Astrocyte (in vitro differentiated cells and primary cell): ENCODE results near the gene SMARCC2. TPM values are rescaled to one million over a fixed set of nuclear protein-coding genes. Genes with fewer than 3 reads are reported as not detected.

Source experiments
- DNase-seq: peaks from one replicate; pipeline ENCODE4 v3.0.0-alpha.2; 2010; ENCODE audit warnings: low read depth
- FAIRE-seq: peaks from 2 replicates; lab custom pipeline; 2011; peaks lifted over from hg19 to GRCh38; lab: Jason Lieb, UNC
- H2AFZ ChIP-seq: 2 replicates; pipeline ENCODE4 v1.6.0; 2012; ENCODE audit warnings: low read depth, low read length, inconsistent platforms
- H3K27ac ChIP-seq: 2 replicates; pipeline ENCODE4 v1.5.1; 2011; ENCODE audit warnings: low read depth, low read length, inconsistent platforms
- H3K27me3 ChIP-seq: 2 replicates; pipeline ENCODE4 v1.6.0; 2011; ENCODE audit warnings: low read length, inconsistent platforms; ENCODE audit not compliant: insufficient read depth
- H3K36me3 ChIP-seq: 2 replicates; pipeline ENCODE4 v1.5.1; 2011; ENCODE audit warnings: low read length, inconsistent platforms; ENCODE audit not compliant: insufficient read depth
- H3K4me1 ChIP-seq: 2 replicates; pipeline ENCODE4 v1.5.1; 2011; ENCODE audit warnings: low read length, inconsistent platforms; ENCODE audit not compliant: insufficient read depth
- H3K4me2 ChIP-seq: 2 replicates; pipeline ENCODE4 v1.6.0; 2012; ENCODE audit warnings: low read length, inconsistent platforms
- H3K4me3 ChIP-seq: 2 replicates; pipeline ENCODE4 v1.5.1; 2011; ENCODE audit warnings: low read depth, mild to moderate bottlenecking, low read length, inconsistent platforms; ENCODE audit not compliant: insufficient read depth
- H3K79me2 ChIP-seq: 2 replicates; pipeline ENCODE4 v1.6.0; 2012; ENCODE audit warnings: mild to moderate bottlenecking, low read length, inconsistent platforms; ENCODE audit not compliant: insufficient read depth
- H3K9ac ChIP-seq: 2 replicates; pipeline ENCODE4 v1.6.0; 2012; ENCODE audit warnings: mild to moderate bottlenecking, low read length, inconsistent platforms
- H3K9me3 ChIP-seq: 2 replicates; pipeline ENCODE4 v1.5.1; 2012; ENCODE audit warnings: low read depth, mild to moderate bottlenecking, low read length, inconsistent platforms; ENCODE audit not compliant: insufficient read depth
- H4K20me1 ChIP-seq: 2 replicates; pipeline ENCODE4 v1.6.0; 2012; ENCODE audit warnings: low read length, inconsistent platforms; ENCODE audit not compliant: insufficient read depth
- H3K27ac Mint-ChIP-seq: one replicate; pipeline ENCODE4 v1.8.0; 2021; ENCODE audit warnings: mild to moderate bottlenecking, mixed read lengths; ENCODE audit not compliant: unreplicated experiment
- H3K27me3 Mint-ChIP-seq: one replicate; pipeline ENCODE4 v1.8.0; 2021; ENCODE audit warnings: low read depth, mixed read lengths; ENCODE audit not compliant: unreplicated experiment
- H3K36me3 Mint-ChIP-seq: one replicate; pipeline ENCODE4 v1.8.0; 2021; ENCODE audit warnings: low read depth, mixed read lengths; ENCODE audit not compliant: unreplicated experiment
- H3K4me1 Mint-ChIP-seq: one replicate; pipeline ENCODE4 v1.8.0; 2021; ENCODE audit warnings: low read depth, mixed read lengths; ENCODE audit not compliant: unreplicated experiment
- H3K4me3 Mint-ChIP-seq: one replicate; pipeline ENCODE4 v1.8.0; 2021; ENCODE audit warnings: mild to moderate bottlenecking, moderate library complexity, mixed read lengths; ENCODE audit not compliant: unreplicated experiment
- H3K9me3 Mint-ChIP-seq: one replicate; pipeline ENCODE4 v1.8.0; 2021; ENCODE audit warnings: mild to moderate bottlenecking, mixed read lengths; ENCODE audit not compliant: unreplicated experiment
- EZH2 ChIP-seq: IDR thresholded peaks from 2 replicates; pipeline ENCODE4 v1.6.1; 2012; ENCODE audit warnings: mild to moderate bottlenecking, low read length, inconsistent platforms; ENCODE audit not compliant: insufficient read depth
- total RNA-seq: library from RNA; stranded (reverse); gene quantifications from 2 replicates; pipeline ENCODE4 v1.2.1, GENCODE V29; 2021
- TF ChIP-seq, protein P1 (sequence below): IDR thresholded peaks from 2 replicates; pipeline ENCODE4 v1.5.1; 2011; ENCODE audit warnings: low read depth, mild to moderate bottlenecking, inconsistent platforms, low read length, moderate library complexity; ENCODE audit not compliant: insufficient read depth

SMARCC2 gene
- total RNA-seq, 1 donor from 2014 or later: 57.6 TPM

DNA sequence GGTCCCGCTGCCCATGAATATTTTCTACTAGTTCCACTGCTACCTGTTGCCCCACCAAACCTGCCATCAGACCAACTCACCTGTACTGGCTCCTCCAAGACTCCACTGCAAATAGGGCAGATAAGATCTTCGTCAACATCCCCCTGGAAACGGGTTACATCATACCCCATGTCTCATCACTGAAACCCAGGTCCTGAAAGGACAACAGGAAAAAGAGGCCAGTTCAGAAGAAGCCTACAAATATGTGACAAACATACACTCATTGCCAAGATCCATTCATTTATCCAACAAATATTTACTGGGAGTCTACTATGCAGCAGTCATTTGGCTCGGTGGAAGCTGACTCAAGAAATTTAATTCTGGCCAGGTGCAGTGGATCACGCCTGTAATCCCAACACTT lies 24.6 kb upstream of the SMARCC2 start:
- no peaks in the 10 kb centered on the region for H3K27me3 ChIP-seq
- H3K79me2 ChIP-seq: peaks cover 28% of the 10 kb centered on the region
- H3K36me3 Mint-ChIP-seq: peaks cover 26% of the 10 kb centered on the region
- H3K4me1 ChIP-seq: no peaks in the 10 kb centered on the region
- H3K4me3 Mint-ChIP-seq: no peak overlapping the region
- no peak overlapping the region for H3K4me3 ChIP-seq
- peaks cover 42% of the 10 kb centered on the region for H3K36me3 ChIP-seq
- peaks cover 2% of the 10 kb centered on the region for H3K4me1 Mint-ChIP-seq
- no peak overlapping the region for H3K27ac ChIP-seq
- DNase-seq: no peak
- H3K27me3 Mint-ChIP-seq: no peaks in the 10 kb centered on the region
- no peaks in the 10 kb centered on the region for H3K9me3 Mint-ChIP-seq
- H4K20me1 ChIP-seq: peaks cover 29% of the 10 kb centered on the region
- TF ChIP-seq, protein P1, sequence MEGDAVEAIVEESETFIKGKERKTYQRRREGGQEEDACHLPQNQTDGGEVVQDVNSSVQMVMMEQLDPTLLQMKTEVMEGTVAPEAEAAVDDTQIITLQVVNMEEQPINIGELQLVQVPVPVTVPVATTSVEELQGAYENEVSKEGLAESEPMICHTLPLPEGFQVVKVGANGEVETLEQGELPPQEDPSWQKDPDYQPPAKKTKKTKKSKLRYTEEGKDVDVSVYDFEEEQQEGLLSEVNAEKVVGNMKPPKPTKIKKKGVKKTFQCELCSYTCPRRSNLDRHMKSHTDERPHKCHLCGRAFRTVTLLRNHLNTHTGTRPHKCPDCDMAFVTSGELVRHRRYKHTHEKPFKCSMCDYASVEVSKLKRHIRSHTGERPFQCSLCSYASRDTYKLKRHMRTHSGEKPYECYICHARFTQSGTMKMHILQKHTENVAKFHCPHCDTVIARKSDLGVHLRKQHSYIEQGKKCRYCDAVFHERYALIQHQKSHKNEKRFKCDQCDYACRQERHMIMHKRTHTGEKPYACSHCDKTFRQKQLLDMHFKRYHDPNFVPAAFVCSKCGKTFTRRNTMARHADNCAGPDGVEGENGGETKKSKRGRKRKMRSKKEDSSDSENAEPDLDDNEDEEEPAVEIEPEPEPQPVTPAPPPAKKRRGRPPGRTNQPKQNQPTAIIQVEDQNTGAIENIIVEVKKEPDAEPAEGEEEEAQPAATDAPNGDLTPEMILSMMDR: no peak
- no peak for TF ChIP-seq EZH2
- no peak overlapping the region for H3K4me2 ChIP-seq
- peak overlapping the region; percentile 42 for H3K27ac Mint-ChIP-seq
- no peaks in the 10 kb centered on the region for H3K9me3 ChIP-seq
- no peak overlapping the region for H2AFZ ChIP-seq
- H3K9ac ChIP-seq: no peak overlapping the region
- no peak for FAIRE-seq

GRCh38 chr12:56212361-56212760 lies 23.1 kb upstream of the SMARCC2 start:
- no peak for TF ChIP-seq EZH2
- TF ChIP-seq, protein P1: no peak
- no peaks in the 10 kb centered on the region for H3K9me3 Mint-ChIP-seq
- Histone ChIP-seq H3K9me3 (no peaks in the 10 kb centered on the region), H3K27me3 (no peaks in the 10 kb centered on the region), H3K4me1 (peaks cover under 1% of the 10 kb centered on the region), H3K4me3 (no peak overlapping the region), H4K20me1 (peaks cover 26% of the 10 kb centered on the region), H3K9ac (no peak overlapping the region), H3K36me3 (peaks cover 51% of the 10 kb centered on the region), H2AFZ (no peak overlapping the region), H3K4me2 (no peak overlapping the region), H3K27ac (no peak overlapping the region), H3K79me2 (peaks cover 16% of the 10 kb centered on the region)
- peaks cover 5% of the 10 kb centered on the region for H3K4me1 Mint-ChIP-seq
- H3K27ac Mint-ChIP-seq: no peak overlapping the region
- FAIRE-seq (no peak), DNase-seq (no peak)
- H3K27me3 Mint-ChIP-seq: no peaks in the 10 kb centered on the region
- H3K36me3 Mint-ChIP-seq: peaks cover 28% of the 10 kb centered on the region
- H3K4me3 Mint-ChIP-seq: no peak overlapping the region

GRCh38 chr12:56208006-56208405 lies 18.7 kb upstream of the SMARCC2 start:
- H3K9ac ChIP-seq: no peak overlapping the region
- peaks cover 8% of the 10 kb centered on the region for H3K4me1 ChIP-seq
- no peaks in the 10 kb centered on the region for H3K9me3 ChIP-seq
- no peak overlapping the region for H3K27ac ChIP-seq
- H3K4me2 ChIP-seq: no peak overlapping the region
- Mint-ChIP-seq H3K9me3 (no peaks in the 10 kb centered on the region), H3K4me1 (peaks cover 13% of the 10 kb centered on the region), H3K4me3 (no peak overlapping the region), H3K27ac (no peak overlapping the region), H3K36me3 (peaks cover 33% of the 10 kb centered on the region), H3K27me3 (no peaks in the 10 kb centered on the region)
- TF ChIP-seq, protein P1: no peak
- no peak for TF ChIP-seq EZH2
- H2AFZ ChIP-seq: no peak overlapping the region
- DNase-seq (no peak), FAIRE-seq (no peak)
- no peak overlapping the region for H3K4me3 ChIP-seq
- no peaks in the 10 kb centered on the region for H3K79me2 ChIP-seq
- H3K36me3 ChIP-seq: peaks cover 64% of the 10 kb centered on the region
- H3K27me3 ChIP-seq: no peaks in the 10 kb centered on the region
- peaks cover 36% of the 10 kb centered on the region for H4K20me1 ChIP-seq
